ENCODE results near the gene CCDC40. TPM values are rescaled to one million over a fixed set of nuclear protein-coding genes. Genes with fewer than 3 reads are reported as not detected.

The CCDC40 gene
- total RNA-seq, 1 donor from 2014 or later: 5.4 TPM

GRCh38 chr17:80033840-80034239 lies 2.6 kb upstream of the CCDC40 start:
- no peaks in the 10 kb centered on the region for H3K36me3 ChIP-seq
- H3K27me3 ChIP-seq: no peaks in the 10 kb centered on the region
- H3K27ac ChIP-seq: no peak overlapping the region
- no peak for TF ChIP-seq CTCF (IDR thresholded peaks at IDR 0.05)
- peaks cover 12 to 31% of the 10 kb centered on the region in 2 donors for H3K4me1 ChIP-seq
- DNase-seq (ENCODE audit: low spot score in 2 of 2): no peak
- H3K4me3 ChIP-seq: no peak overlapping the region
- no peaks in the 10 kb centered on the region for H3K9me3 ChIP-seq
- intact Hi-C loops (cut with DNase I): no loop called here

GRCh38 chr17:80034791-80035686 lies 1.4 kb upstream of the CCDC40 start:
- H3K27ac ChIP-seq: peak overlapping the region; percentile 80 to 84
- intact Hi-C loops (cut with DNase I): loop anchor here (1.0 to 5.0 kb wide), 2 partner anchors 27 to 67 kb away; partner anchors contain the start of gene GAA
- peaks cover 7 to 19% of the 10 kb centered on the region in 2 donors for H3K4me1 ChIP-seq
- DNase-seq (ENCODE audit: low spot score in 2 of 2): peak in 1 of 2 donors; percentile 67
- peak in 1 of 3 experiments; percentile 6 for TF ChIP-seq CTCF (IDR thresholded peaks at IDR 0.05)
- H3K36me3 ChIP-seq: no peaks in the 10 kb centered on the region
- no peaks in the 10 kb centered on the region for H3K27me3 ChIP-seq
- H3K9me3 ChIP-seq: no peaks in the 10 kb centered on the region
- H3K4me3 ChIP-seq: peak overlapping the region; percentile 91 to 98

GRCh38 chr17:80035687-80035936 lies 830 bp upstream of the CCDC40 start, which contains the start of gene TBC1D16:
Gene TBC1D16, minus strand, starts transcription at chr17:80035872. Its CDS starts 22,325 bp downstream, at chr17:80013547.
- H3K4me1 ChIP-seq: peaks cover 4 to 13% of the 10 kb centered on the region in 2 donors
- peak within 1 kb of the TSS; percentile 91 to 98 for H3K4me3 ChIP-seq
- no peak for TF ChIP-seq CTCF (IDR thresholded peaks at IDR 0.05)
- no peaks in the 10 kb centered on the region for H3K27me3 ChIP-seq
- H3K27ac ChIP-seq: peak within 1 kb of the TSS; percentile 91 to 95
- H3K36me3 ChIP-seq: no peaks in the 10 kb centered on the region
- no peaks in the 10 kb centered on the region for H3K9me3 ChIP-seq
- intact Hi-C loops (cut with DNase I): loop anchor here (1.0 to 5.0 kb wide), 2 partner anchors 27 to 67 kb away; partner anchors contain the start of gene GAA
- no peak for DNase-seq (ENCODE audit: low spot score in 2 of 2)

- Histone ChIP-seq H3K9me3 (no peaks in the 10 kb centered on the region), H3K36me3 (no peaks in the 10 kb centered on the region), H3K4me3 (peak overlapping the region; percentile 91 to 98), H3K27ac (peak overlapping the region; percentile 91 to 95), H3K4me1 (peaks cover 4 to 9% of the 10 kb centered on the region in 2 donors), H3K27me3 (no peaks in the 10 kb centered on the region)
- TF ChIP-seq CTCF (IDR thresholded peaks at IDR 0.05): no peak
- peak in 1 of 2 donors; percentile 74 for DNase-seq (ENCODE audit: low spot score in 2 of 2)
- intact Hi-C loops (cut with DNase I): loop anchor here (5.0 kb wide), 1 partner anchor 65 kb away; the partner anchor contains the start of gene GAA
Measured at GRCh38 chr17:80036715-80037477, 454 bp downstream of the CCDC40 start.

- H3K9me3 ChIP-seq: no peaks in the 10 kb centered on the region
- no peaks in the 10 kb centered on the region for H3K4me1 ChIP-seq
- no peak overlapping the region for H3K4me3 ChIP-seq
- no peak for TF ChIP-seq CTCF (IDR thresholded peaks at IDR 0.05)
- no peak for DNase-seq (ENCODE audit: low spot score in 2 of 2)
- H3K36me3 ChIP-seq: no peaks in the 10 kb centered on the region
- H3K27ac ChIP-seq: no peak overlapping the region
- intact Hi-C loops (cut with DNase I): no loop called here
- no peaks in the 10 kb centered on the region for H3K27me3 ChIP-seq
Measured at GRCh38 chr17:80043963-80044362, 7.5 kb downstream of the CCDC40 start.
